Esophagus muscularis mucosa (tissue), 4 donors: ENCODE data around the gene WFDC10A. TPM values are rescaled to one million over a fixed set of nuclear protein-coding genes. Genes with fewer than 3 reads are reported as not detected.
A peak's percentile ranks its signal among the peaks of the same experiment; 100 is the strongest.
"Not testable (repeated sequence)": the region's sequence is repeated elsewhere in the genome, so short reads cannot be mapped to it uniquely, and the experiment has no call there.

Experiments
- DNase-seq: peaks from one replicate; pipeline ENCODE4 v3.0.0-alpha.2; 2017; ENCODE audit errors: extremely low spot score
- H3K27ac ChIP-seq, 4 donors: fragments of 200-600 bp; sonication (generic); replicated peaks in 1 of 4; 1 replicate in 3 of 4; 2 replicates in 1 of 4; pipeline ENCODE4 v1.5.1; 2016 to 2019; ENCODE audit warnings: mild to moderate bottlenecking in 1 of 4
- H3K27me3 ChIP-seq, 4 donors: fragments of 200-600 bp; sonication (generic); one replicate each; pipeline versions ENCODE4 v1.5.1 to v1.6.0; 2016 to 2019
- H3K36me3 ChIP-seq, 4 donors: fragments of 200-600 bp; sonication (generic); one replicate each; pipeline ENCODE4 v1.5.1; 2016 to 2019
- H3K4me1 ChIP-seq, 4 donors: fragments of 200-600 bp; sonication (generic); one replicate each; pipeline ENCODE4 v1.5.1; 2016 to 2019
- H3K4me3 ChIP-seq, 4 donors: fragments of 200-600 bp; sonication (generic); 1 replicate in 2 of 4; 2 replicates in 2 of 4; pipeline ENCODE4 v1.5.1; 2016 to 2019; ENCODE audit warnings: mild to moderate bottlenecking in 4 of 4, moderate library complexity in 1 of 4
- H3K9me3 ChIP-seq, 4 donors: fragments of 200-600 bp; sonication (generic); 1 replicate in 3 of 4; 2 replicates in 1 of 4; pipeline ENCODE4 v1.5.1; 2016 to 2019
- CTCF ChIP-seq, 3 experiments: fragments of 200-600 bp in 2 of 3; fragments of 450-650 bp in 1 of 3; sonication (generic) in 2 of 3; IDR thresholded peaks; one replicate each; pipeline ENCODE4 v1.5.1; 2017 to 2019; ENCODE audit warnings: antibody characterized with exemption in 3 of 3, mild to moderate bottlenecking in 2 of 3, moderate library complexity in 1 of 3
- EP300 ChIP-seq: sonication (generic); formaldehyde crosslinking; IDR thresholded peaks from one replicate; pipeline ENCODE4 v1.6.1; 2017; ENCODE audit warnings: antibody characterized with exemption
- POLR2A ChIP-seq: fragments of 450-650 bp; IDR thresholded peaks from one replicate; pipeline ENCODE4 v1.6.1; 2017; ENCODE audit warnings: antibody characterized with exemption, moderate library complexity, mild to moderate bottlenecking, low read depth
- POLR2AphosphoS5 ChIP-seq, 2 donors: sonication (generic); formaldehyde crosslinking; IDR thresholded peaks; one replicate each; pipeline ENCODE4 v1.6.1; 2017; ENCODE audit warnings: antibody characterized with exemption in 2 of 2
- WGBS: methylation state at CpG from one replicate; pipeline ENCODE4 v1.1.5; 2018; 5-methylcytosine and 5-hydroxymethylcytosine counted together
- intact Hi-C: fragments of 100-400 bp; cut with DNase I; formaldehyde crosslinking; loops from one replicate; pipeline ENCODE4 v1.15.1; 2023
- total RNA-seq, 4 donors: library from RNA; depleted of rRNA; stranded (reverse); fragments of >200 nt; gene quantifications; one replicate each; pipeline versions ENCODE4 v1.1.0 to v1.2.1, GENCODE V29; 2016

WFDC10A gene
- total RNA-seq: not detected

GRCh38 chr20:45629496-45630100 lies at the start of gene WFDC10A:
Gene WFDC10A (plus strand): TSS chr20:45629739. CDS start chr20:45629814, 75 bp downstream.
- WGBS: 6% methylated on average over 9 of the region's 9 CpGs
- no peak within 1 kb of the TSS for H3K27ac ChIP-seq
- intact Hi-C loops: no loop called here
- H3K4me3 ChIP-seq: no peak within 1 kb of the TSS
- no peaks in the 10 kb centered on the region for H3K9me3 ChIP-seq
- no peaks in the 10 kb centered on the region for H3K36me3 ChIP-seq
- DNase-seq: no peak
- peak; percentile 32 to 64 (median 45) for TF ChIP-seq CTCF (IDR thresholded peaks at IDR 0.05)
- no peak for TF ChIP-seq POLR2AphosphoS5 (IDR thresholded peaks at IDR 0.05)
- peaks cover 0 to 6% (median 0%) of the 10 kb centered on the region in 4 donors for H3K4me1 ChIP-seq
- no peaks in the 10 kb centered on the region for H3K27me3 ChIP-seq

GRCh38 chr20:45581702-45582101 lies 47.8 kb upstream of the WFDC10A start:
- H3K4me1 ChIP-seq: no peaks in the 10 kb centered on the region
- DNase-seq: no peak
- no peak overlapping the region for H3K27ac ChIP-seq
- intact Hi-C loops: no loop called here
- no peak for TF ChIP-seq CTCF (IDR thresholded peaks at IDR 0.05)
- no peak for TF ChIP-seq POLR2AphosphoS5 (IDR thresholded peaks at IDR 0.05)
- no peak overlapping the region for H3K4me3 ChIP-seq
- peaks cover 0 to 15% (median 0%) of the 10 kb centered on the region in 4 donors for H3K27me3 ChIP-seq
- H3K9me3 ChIP-seq: no peaks in the 10 kb centered on the region
- H3K36me3 ChIP-seq: no peaks in the 10 kb centered on the region

- Histone ChIP-seq H3K4me3 (no peak overlapping the region), H3K27ac (no peak overlapping the region), H3K27me3 (peaks cover 0 to 15% (median 0%) of the 10 kb centered on the region in 4 donors), H3K4me1 (no peaks in the 10 kb centered on the region), H3K9me3 (no peaks in the 10 kb centered on the region), H3K36me3 (no peaks in the 10 kb centered on the region)
- TF ChIP-seq EP300: no peak
- TF ChIP-seq POLR2A: no peak
- no peak for TF ChIP-seq POLR2AphosphoS5 (IDR thresholded peaks at IDR 0.05)
- DNase-seq: no peak
- intact Hi-C loops: no loop called here
- WGBS: 78% methylated on average over 3 of the region's 3 CpGs
Measured at GRCh38 chr20:45583502-45583901, 46.0 kb upstream of the WFDC10A start.

- H3K4me3 ChIP-seq, H3K4me1 ChIP-seq, DNase-seq, H3K36me3 ChIP-seq, H3K9me3 ChIP-seq, intact Hi-C loops, H3K27ac ChIP-seq: not testable (repeated sequence)
- H3K27me3 ChIP-seq: peaks cover 0 to 15% (median 0%) of the 10 kb centered on the region in 4 donors
- 78% methylated on average over 5 of the region's 5 CpGs for WGBS
Measured at GRCh38 chr20:45584294-45584693, 45.2 kb upstream of the WFDC10A start.

- peaks cover 0 to 15% (median 0%) of the 10 kb centered on the region in 4 donors for H3K27me3 ChIP-seq
- H3K27ac ChIP-seq, H3K4me3 ChIP-seq, DNase-seq, H3K4me1 ChIP-seq, H3K9me3 ChIP-seq, intact Hi-C loops, H3K36me3 ChIP-seq: not testable (repeated sequence)
- WGBS: 79% methylated on average over 5 of the region's 5 CpGs
Measured at GRCh38 chr20:45585986-45586385, 43.6 kb upstream of the WFDC10A start.

- DNase-seq: no peak
- H3K27me3 ChIP-seq: peaks cover 0 to 7% (median 0%) of the 10 kb centered on the region in 4 donors
- no peaks in the 10 kb centered on the region for H3K36me3 ChIP-seq
- no peak for TF ChIP-seq CTCF (IDR thresholded peaks at IDR 0.05)
- TF ChIP-seq EP300: no peak
- 68% methylated on average over 2 of the region's 2 CpGs for WGBS
- intact Hi-C loops: no loop called here
- no peaks in the 10 kb centered on the region for H3K4me1 ChIP-seq
- no peak overlapping the region for H3K4me3 ChIP-seq
- peaks cover 0 to 7% (median 0%) of the 10 kb centered on the region in 4 donors for H3K9me3 ChIP-seq
- H3K27ac ChIP-seq: no peak overlapping the region
Measured at GRCh38 chr20:45588800-45589199, 40.7 kb upstream of the WFDC10A start.
